ENCODE data around the gene PRR16.

DNA sequence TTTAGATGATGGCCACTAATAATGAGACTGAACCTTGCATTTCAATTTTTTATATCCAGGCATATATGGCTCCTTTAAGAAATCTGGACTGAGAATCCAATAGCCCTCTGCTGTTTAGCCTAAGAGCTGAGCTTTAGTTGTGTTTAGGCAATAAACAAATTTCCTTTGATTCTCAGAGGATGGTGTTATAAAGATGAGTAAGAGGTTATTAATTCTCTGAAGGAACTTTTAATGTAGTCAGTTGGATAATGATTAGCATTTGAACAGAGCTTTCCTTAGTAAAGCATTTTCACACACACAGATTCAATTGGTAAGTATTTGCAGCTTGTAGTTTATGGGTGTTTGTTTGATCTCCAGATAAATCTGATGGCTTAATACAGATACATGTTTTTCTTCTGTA is 149.6 kb downstream of the PRR16 start:
- TF ChIP-seq CTCF (IDR thresholded peaks at IDR 0.05) (no peak), POLR2A (IDR thresholded peaks at IDR 0.05) (no peak)

Measured in sigmoid colon (tissue), 3 donors.